IPS-11a (cell line): ENCODE data around the gene ATAD3A.
"Not testable (repeated sequence)": the region's sequence is repeated elsewhere in the genome, so short reads cannot be mapped to it uniquely, and the experiment has no call there.

Source experiments
- H3K4me3 ChIP-seq: one replicate; pipeline ENCODE4 v1.5.1; 2013; ENCODE audit warnings: low read depth, low read length, control low read depth

Gene ATAD3A

GRCh38 chr1:1553821-1554494, 42.0 kb downstream of the ATAD3A start:
- H3K4me3 ChIP-seq, result no peak overlapping the region

DNA sequence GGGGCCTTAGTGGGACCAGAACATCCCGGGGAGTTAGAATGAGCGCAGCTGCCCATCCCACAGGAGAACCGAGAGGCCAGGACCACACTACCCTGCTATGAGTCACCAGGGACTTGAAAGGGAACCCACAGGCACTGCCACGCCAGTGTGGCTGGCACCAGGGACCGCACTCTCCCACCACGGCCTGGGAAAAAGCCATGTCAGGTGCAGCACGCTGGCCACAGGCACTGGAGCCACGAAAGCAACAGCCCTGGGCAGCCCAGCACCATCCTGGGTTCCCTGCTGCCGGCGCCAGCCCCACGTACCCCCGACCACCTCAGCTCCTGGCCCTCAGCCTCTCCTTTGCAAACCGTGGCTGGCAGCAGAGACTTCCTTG, 42.6 kb downstream of the ATAD3A start:
- H3K4me3 ChIP-seq, result no peak overlapping the region

GRCh38 chr1:1554926-1555915, 43.3 kb downstream of the ATAD3A start:
- H3K4me3 ChIP-seq, result no peak overlapping the region

DNA sequence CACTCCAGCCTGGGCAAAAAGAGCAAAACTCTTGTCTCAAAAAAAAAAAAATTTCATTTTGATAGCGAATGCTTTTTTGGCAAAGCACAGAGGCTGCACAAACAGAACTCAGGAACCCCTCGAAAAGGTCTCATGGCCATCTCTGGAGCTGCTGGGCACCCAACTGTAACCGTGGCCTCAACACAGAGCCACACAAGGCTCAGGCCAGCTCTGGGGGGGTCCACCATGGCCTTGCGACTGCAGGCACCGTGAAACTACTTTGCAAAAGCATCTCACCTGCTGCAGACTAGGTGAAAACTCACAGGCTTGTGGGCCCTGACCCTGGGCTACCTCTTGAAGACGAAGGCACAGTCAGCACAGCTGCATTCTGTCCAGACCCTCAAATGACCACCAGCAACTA, 44.5 kb downstream of the ATAD3A start:
- H3K4me3 ChIP-seq, result no peak overlapping the region

- H3K4me3 ChIP-seq, result not testable (repeated sequence)
Observed at GRCh38 chr1:1556961-1557360, 45.0 kb downstream of the ATAD3A start.

DNA sequence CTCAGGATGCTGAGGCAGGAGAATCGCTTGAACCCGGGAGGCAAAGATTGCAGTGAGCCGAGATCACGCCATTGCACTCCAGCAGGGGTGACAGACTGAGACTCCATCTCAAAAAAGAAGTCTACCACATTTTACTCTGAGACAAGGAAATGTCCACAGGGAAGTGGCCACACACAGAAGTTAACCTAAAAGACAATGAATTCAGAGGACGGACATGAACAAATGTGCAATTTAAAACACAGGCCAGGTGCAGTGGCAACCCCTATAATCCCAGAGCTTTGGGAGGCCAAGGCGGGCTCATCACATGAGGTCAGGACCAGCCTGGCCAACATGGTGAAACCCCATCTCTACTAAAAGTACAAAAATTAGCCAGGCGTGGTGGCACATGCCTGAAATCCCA, 45.7 kb downstream of the ATAD3A start:
- not testable (repeated sequence) for H3K4me3 ChIP-seq

DNA sequence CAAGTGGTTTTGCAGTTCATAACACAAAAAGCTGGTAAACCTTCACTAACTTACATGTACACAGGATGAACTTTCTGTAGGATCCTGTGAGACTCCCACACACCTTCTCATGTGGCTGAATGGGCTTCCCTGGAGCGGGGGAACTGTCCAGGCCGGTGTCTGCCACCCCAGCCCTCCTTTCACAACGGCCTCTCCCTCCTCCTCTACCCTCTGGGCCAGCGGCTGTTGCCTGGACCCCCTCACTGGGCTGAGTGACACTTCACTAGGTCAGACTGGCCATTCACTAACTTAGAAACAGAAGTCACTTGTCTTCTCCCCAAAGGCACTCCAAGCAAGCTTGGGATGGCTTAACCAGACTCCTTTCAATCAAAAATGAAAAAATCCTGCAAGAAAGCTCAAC, 46.6 kb downstream of the ATAD3A start:
- H3K4me3 ChIP-seq, result no peak overlapping the region

GRCh38 chr1:1559066-1559465, 47.1 kb downstream of the ATAD3A start:
- no peak overlapping the region for H3K4me3 ChIP-seq

DNA sequence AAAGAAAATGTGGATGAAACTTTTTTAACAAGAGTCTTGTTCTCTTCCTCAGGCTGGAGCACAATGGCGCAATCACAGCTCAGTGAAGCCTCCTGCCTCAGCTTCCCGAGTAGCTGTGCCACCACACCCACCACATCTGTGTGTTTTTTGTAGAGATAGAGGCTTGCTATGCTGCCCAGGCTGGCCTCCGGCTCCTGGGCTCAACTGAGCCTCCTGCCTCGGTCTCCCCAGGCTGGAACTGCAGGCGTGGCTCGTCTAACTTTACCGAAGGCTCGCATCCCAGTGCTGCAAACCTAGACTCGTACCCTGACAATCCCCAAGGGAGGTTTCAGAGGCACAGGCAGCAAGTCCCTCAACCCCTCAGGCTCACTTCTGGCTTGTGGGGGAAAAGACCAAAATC, 48.2 kb downstream of the ATAD3A start:
- H3K4me3 ChIP-seq, result no peak overlapping the region

- H3K4me3 ChIP-seq, result no peak overlapping the region
Observed at GRCh38 chr1:1561801-1562470, 50.0 kb downstream of the ATAD3A start.

DNA sequence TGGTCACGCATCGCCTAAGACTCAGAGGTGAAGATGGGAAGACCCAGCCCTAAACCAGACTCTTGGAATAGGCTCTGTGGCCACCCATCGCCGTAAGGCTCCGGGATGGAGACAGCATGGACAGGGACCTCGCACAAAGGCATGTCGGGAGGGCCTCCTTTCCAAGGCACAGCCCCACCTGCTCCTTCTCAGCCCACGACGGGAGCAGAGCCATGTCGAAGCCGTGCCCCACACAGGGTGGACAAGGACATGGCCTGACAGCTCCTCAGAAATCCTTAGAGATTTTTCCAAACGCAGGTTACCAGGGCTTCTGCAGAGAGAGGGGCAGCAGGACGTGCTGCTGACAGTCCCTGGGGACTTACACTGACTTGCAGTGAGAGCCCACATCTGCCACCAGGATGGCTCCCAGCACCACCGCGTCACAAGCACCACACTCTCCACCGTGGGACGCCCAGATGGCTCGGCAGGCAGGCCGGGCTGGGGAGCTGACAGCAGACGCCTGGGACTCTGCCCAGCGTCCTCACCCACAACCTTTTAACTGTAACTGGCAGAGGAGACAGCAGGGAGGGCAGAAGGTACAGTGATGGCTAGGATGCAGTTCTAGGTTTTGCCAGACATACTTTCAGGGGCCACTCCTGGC, 50.7 kb downstream of the ATAD3A start:
- no peak overlapping the region for H3K4me3 ChIP-seq

DNA sequence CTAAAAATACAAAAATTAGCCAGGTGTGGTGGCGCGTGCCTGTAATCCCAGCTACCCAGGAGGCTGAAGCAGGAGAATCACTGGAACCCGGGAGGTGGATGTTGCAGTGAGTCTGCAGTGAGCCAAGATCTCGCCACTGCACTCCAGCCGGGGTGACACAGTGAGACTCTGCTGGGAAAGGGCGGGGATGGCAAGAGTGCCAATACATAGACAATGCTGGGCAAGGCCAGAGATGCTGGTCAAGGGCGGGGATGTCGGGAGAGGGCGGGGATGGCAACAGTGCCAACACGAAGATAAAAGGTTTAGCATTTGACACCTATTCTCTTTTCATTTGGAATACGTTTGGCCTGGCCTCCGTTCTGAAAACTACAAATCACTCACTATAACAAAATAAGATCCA, 51.7 kb downstream of the ATAD3A start:
- H3K4me3 ChIP-seq, result no peak overlapping the region

GRCh38 chr1:1564268-1564667, 52.3 kb downstream of the ATAD3A start:
- no peak overlapping the region for H3K4me3 ChIP-seq

GRCh38 chr1:1565340-1565739, 53.4 kb downstream of the ATAD3A start:
- H3K4me3 ChIP-seq, result no peak overlapping the region

- H3K4me3 ChIP-seq, result no peak overlapping the region
Observed at GRCh38 chr1:1567152-1567875, 55.4 kb downstream of the ATAD3A start.

DNA sequence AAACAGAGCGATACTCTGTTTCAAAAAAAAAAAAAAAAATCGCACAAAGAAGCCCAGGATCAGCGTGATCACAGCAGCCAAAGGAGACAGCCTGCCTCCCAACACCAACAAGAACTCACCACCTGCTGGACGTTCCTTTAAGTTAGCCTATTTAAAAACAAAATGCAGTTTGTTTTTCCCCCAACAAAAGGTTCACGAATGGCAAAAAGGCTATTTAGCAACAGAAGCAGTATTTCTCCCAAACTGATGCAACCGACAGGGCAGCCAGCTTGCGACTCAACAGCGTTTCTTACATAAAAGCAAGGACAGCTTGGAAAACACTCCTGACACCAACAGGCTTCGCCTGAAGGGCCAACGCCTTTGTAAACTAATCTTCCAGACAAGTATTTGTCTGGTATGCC, 55.9 kb downstream of the ATAD3A start:
- no peak overlapping the region for H3K4me3 ChIP-seq

GRCh38 chr1:1569341-1569740, 57.4 kb downstream of the ATAD3A start:
- H3K4me3 ChIP-seq, result no peak overlapping the region

DNA sequence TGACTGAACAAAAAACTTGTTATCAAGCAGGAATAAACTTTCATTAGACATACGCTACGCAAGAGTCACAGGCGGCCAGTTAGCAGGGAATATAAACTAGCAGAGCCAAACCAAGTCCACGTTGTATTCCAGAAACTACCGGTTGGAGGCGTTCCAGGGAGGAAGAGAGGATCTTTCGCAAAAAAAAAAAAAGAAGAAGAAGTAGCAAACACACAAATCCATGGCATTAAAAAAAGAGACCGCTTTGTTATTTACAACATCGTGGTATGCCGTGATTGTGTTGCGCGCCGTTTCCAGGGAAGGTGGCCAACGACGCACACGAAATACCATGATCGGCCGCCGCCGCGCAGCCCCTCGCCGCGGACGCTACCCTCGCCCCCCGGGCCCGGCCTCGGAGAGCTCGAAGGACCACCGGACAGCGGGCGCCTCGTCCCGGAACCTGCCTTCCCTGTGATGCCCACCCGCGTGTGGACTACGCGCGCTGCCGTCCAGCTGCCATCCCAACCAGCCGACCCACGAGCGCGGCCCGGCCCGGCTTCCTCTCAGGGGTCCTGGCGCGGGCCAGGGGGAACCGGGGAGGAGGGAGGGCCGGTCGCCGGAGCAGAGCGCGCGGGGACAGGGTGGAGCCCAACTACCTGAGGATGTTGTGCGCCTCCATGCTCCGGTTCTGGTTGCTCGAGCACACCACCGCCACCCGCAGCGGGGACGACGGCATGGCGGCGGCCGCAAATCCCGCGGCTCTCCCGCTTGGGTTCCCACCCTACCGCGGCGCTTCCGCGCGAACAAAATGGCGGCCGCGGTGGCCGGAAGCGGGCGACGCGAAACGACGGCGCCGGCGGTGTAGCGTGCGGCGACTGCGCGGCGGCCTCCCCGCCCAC, 62.1 kb downstream of the ATAD3A start:
- H3K4me3 ChIP-seq, result peak overlapping the region; percentile 94

DNA sequence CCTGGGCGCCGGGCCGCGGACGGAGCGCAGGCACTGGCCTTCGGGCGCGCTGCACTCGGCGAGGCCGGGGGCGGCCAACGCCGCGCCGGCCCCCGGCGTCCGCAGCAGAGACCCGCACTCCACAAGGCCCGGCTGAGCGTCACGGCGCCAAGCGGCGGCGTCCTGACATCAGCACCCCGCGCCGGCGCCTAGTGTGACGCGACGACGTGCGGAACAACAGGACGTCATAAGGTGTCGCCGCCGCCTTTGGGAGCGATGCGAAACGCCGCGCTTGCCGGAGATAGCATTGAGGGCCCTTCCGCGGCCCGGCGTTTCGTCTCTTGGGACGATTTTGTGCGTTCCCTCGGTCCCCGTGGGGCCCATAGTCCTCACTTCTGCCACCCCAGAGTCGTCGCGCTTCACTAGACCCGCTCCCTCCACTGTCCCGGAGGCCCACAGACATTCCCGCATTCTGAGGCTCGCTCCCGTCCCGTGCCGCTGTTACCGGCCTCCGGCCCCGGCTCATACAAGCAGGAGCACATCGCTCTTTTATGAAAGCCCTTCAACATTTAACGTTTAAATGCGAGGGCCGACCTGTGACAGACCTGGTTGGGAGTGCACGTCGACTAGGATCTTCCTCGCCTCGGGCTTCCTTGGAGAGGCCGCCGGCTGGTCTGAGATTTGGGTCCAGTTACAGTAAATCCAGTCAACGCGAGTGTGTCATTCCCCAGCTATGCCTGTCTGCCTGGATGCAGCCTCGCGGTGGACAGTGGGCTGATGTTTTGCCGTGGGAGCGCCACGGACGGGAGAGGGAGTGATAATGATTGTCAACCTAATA, 63.0 kb downstream of the ATAD3A start, which contains the start of gene SSU72:
TSS of gene SSU72 (minus strand) at position 143 of the 817 bp plus-strand sequence. CDS start 306 bp downstream, outside the sequence.
- peak within 1 kb of the TSS; percentile 94 for H3K4me3 ChIP-seq
